Astrocyte (in vitro differentiated cells and primary cell): Measurements from ENCODE around the gene SPATA31A6. TPM values are rescaled to one million over a fixed set of nuclear protein-coding genes. Genes with fewer than 3 reads are reported as not detected.

Experiments
- total RNA-seq: library from RNA; stranded (reverse); gene quantifications from 2 replicates; pipeline ENCODE4 v1.2.1, GENCODE V29; 2021

SPATA31A6 gene
- total RNA-seq, 1 donor from 2014 or later: not detected

Other genes with a start within 250 kb of the SPATA31A6 start
- gene CNTNAP3B, start 54.2 kb upstream of the SPATA31A6 start, total RNA-seq: 2.6 and 3.6 TPM in 2 replicates